ENCODE data around the gene FRMD5.

- no peak for TF ChIP-seq CTCF (optimal IDR thresholded peaks at IDR 0.05 in 1 of 3, IDR thresholded peaks at IDR 0.05 in 1 of 3, conservative IDR thresholded peaks at IDR 0.05 in 1 of 3; ENCODE audit: extremely low read depth in 1 of 3, insufficient read depth in 2 of 3, low read length in 3 of 3)
- TF ChIP-seq EZH2 (IDR thresholded peaks at IDR 0.05; ENCODE audit: low read length): no peak
These were observed 63.0 kb downstream of the FRMD5 start for GRCh38 chr15:44132057-44132456.

Data from keratinocyte (primary cell).